Gastrocnemius medialis (tissue), 4 donors: ENCODE data around the gene MAST2.

Source experiments
- CTCF ChIP-seq, 5 experiments: fragments of 450-650 bp in 3 of 5; fragments of 200-600 bp in 2 of 5; sonication (generic) in 2 of 5; IDR thresholded peaks in 4 of 5; conservative IDR thresholded peaks in 1 of 5; 1 replicate in 4 of 5; 2 replicates in 1 of 5; pipeline ENCODE4 v1.5.1; 2016 to 2019; ENCODE audit warnings: antibody characterized with exemption in 5 of 5, mild to moderate bottlenecking in 3 of 5, moderate library complexity in 3 of 5
- POLR2A ChIP-seq, 2 donors: fragments of 450-650 bp; IDR thresholded peaks; one replicate each; pipeline ENCODE4 v1.6.1; 2017; ENCODE audit warnings: antibody characterized with exemption in 2 of 2, mild to moderate bottlenecking in 2 of 2, moderate library complexity in 2 of 2

- TF ChIP-seq CTCF (IDR thresholded peaks at IDR 0.05 in 4 of 5, conservative IDR thresholded peaks at IDR 0.05 in 1 of 5) (no peak), POLR2A (IDR thresholded peaks at IDR 0.05) (no peak)
Observed at GRCh38 chr1:45968941-45969666, 165.7 kb downstream of the MAST2 start.
